DND-41 (cell line): Measurements from ENCODE around the gene ACSL3.

Experiments
- ATAC-seq: fragments of 200-7000 bp; cut with Tn5 transposase; 3 replicates; pipeline ENCODE4 v1.9.1; 2021; ENCODE audit warnings: low read depth; ENCODE audit not compliant: insufficient read depth
- DNase-seq: peaks from one replicate; pipeline ENCODE4 v3.0.0-alpha.2; 2020
- H2AFZ ChIP-seq: 2 replicates; pipeline ENCODE4 v1.6.0; 2012; ENCODE audit warnings: low read depth, low read length
- H3K27ac ChIP-seq: 2 replicates; pipeline ENCODE4 v1.5.1; 2012; ENCODE audit warnings: low read length, inconsistent platforms
- H3K27me3 ChIP-seq: fragments of 200-600 bp; sonication (generic); 2 replicates; pipeline ENCODE4 v1.6.0; 2012; ENCODE audit warnings: low read length, mild to moderate bottlenecking, inconsistent platforms; ENCODE audit not compliant: insufficient read depth, poor library complexity
- H3K36me3 ChIP-seq: 2 replicates; pipeline ENCODE4 v1.5.1; 2012; ENCODE audit warnings: low read length, inconsistent platforms; ENCODE audit not compliant: insufficient read depth
- H3K4me1 ChIP-seq: 2 replicates; pipeline ENCODE4 v1.5.1; 2012; ENCODE audit warnings: mild to moderate bottlenecking, low read length; ENCODE audit not compliant: insufficient read depth
- H3K4me2 ChIP-seq: 2 replicates; pipeline ENCODE4 v1.6.0; 2012; ENCODE audit warnings: mild to moderate bottlenecking, moderate library complexity, low read length, inconsistent platforms; ENCODE audit not compliant: insufficient read depth
- H3K4me3 ChIP-seq, 2 experiments: fragments of 200-600 bp in 1 of 2; shearing (Covaris generic) in 1 of 2; 2 replicates each; pipeline ENCODE4 v1.5.1; 2012 to 2016; ENCODE audit warnings: inconsistent platforms in 2 of 2, low read length in 2 of 2, mild to moderate bottlenecking in 2 of 2, low read depth in 1 of 2, moderate library complexity in 1 of 2
- H3K79me2 ChIP-seq: 2 replicates; pipeline ENCODE4 v1.6.0; 2012; ENCODE audit warnings: low read length, inconsistent platforms; ENCODE audit not compliant: insufficient read depth
- H3K9ac ChIP-seq: 2 replicates; pipeline ENCODE4 v1.6.0; 2012; ENCODE audit warnings: low read depth, mild to moderate bottlenecking, inconsistent platforms, low read length, moderate library complexity
- H3K9me3 ChIP-seq: 2 replicates; pipeline ENCODE4 v1.5.1; 2012; ENCODE audit warnings: low read length, moderate library complexity, mild to moderate bottlenecking, inconsistent platforms; ENCODE audit not compliant: insufficient read depth, severe bottlenecking
- H4K20me1 ChIP-seq: 2 replicates; pipeline ENCODE4 v1.6.0; 2012; ENCODE audit warnings: low read length; ENCODE audit not compliant: insufficient read depth
- EZH2 ChIP-seq: IDR thresholded peaks from 3 replicates; pipeline ENCODE4 v1.6.1; 2012; ENCODE audit warnings: borderline replicate concordance, low read depth, mild to moderate bottlenecking, moderate library complexity, low read length, inconsistent platforms; ENCODE audit not compliant: severe bottlenecking
- TF ChIP-seq, protein P1 (sequence below): IDR thresholded peaks from 2 replicates; pipeline ENCODE4 v1.5.1; 2012; ENCODE audit warnings: borderline replicate concordance, low read length, moderate library complexity, mild to moderate bottlenecking; ENCODE audit not compliant: poor library complexity, severe bottlenecking; ENCODE audit errors: extremely low read depth

Gene ACSL3

GRCh38 chr2:222979484-222979883, 118.6 kb downstream of the ACSL3 start:
- Histone ChIP-seq H3K4me1 (no peaks in the 10 kb centered on the region), H3K4me3 (no peak overlapping the region), H2AFZ (no peak overlapping the region), H3K9me3 (no peaks in the 10 kb centered on the region), H3K79me2 (no peaks in the 10 kb centered on the region), H3K27ac (no peak overlapping the region), H4K20me1 (no peaks in the 10 kb centered on the region), H3K27me3 (no peaks in the 10 kb centered on the region), H3K36me3 (no peaks in the 10 kb centered on the region), H3K9ac (no peak overlapping the region), H3K4me2 (no peak overlapping the region)
- ATAC-seq (no peak), DNase-seq (no peak)
- no peak for TF ChIP-seq EZH2
- TF ChIP-seq, protein P1, sequence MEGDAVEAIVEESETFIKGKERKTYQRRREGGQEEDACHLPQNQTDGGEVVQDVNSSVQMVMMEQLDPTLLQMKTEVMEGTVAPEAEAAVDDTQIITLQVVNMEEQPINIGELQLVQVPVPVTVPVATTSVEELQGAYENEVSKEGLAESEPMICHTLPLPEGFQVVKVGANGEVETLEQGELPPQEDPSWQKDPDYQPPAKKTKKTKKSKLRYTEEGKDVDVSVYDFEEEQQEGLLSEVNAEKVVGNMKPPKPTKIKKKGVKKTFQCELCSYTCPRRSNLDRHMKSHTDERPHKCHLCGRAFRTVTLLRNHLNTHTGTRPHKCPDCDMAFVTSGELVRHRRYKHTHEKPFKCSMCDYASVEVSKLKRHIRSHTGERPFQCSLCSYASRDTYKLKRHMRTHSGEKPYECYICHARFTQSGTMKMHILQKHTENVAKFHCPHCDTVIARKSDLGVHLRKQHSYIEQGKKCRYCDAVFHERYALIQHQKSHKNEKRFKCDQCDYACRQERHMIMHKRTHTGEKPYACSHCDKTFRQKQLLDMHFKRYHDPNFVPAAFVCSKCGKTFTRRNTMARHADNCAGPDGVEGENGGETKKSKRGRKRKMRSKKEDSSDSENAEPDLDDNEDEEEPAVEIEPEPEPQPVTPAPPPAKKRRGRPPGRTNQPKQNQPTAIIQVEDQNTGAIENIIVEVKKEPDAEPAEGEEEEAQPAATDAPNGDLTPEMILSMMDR: no peak

DNA sequence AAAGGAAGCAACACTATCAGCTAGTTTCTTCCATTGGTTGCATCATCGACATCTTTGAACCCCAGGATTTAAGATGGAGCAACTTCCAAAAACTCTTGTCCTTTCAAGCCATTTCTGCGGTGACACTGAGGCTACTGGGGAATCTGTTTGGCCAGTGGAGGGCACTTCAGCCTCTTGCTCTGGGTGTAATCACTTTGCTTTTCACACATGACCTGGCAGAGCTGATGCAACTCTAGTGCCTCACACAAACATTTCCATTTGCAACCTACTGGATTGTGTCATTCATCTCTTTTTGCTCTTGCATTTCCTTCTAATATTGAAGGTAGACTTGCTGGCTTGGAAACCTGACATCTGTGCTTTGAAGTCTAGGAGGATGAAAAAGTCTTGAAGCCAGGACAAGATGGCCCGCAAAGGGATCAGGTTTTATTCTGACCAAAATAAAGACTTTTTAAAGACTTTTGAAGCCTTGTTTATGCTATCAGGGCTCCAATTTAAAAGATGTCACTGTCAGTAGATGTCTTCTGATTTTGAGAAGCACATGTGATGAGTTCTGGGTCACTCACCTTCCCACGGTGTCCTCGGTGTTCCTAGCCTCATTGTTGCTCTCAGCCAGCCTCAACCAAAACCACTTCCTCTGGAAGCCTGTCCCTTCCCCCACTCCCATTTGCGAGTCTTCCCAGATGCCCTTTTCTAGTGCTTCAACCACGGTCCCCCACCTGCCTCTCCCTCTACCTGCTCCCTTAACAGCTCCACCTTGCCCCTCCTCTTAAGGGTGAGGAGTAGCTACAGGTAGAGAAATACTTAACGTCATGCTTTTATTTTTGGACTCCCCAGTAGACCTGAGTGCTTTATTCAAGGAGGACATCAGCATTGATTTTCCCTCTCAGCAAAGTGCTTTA, 121.4 kb downstream of the ACSL3 start:
- Histone ChIP-seq H4K20me1 (no peaks in the 10 kb centered on the region), H3K9me3 (no peaks in the 10 kb centered on the region), H3K4me1 (no peaks in the 10 kb centered on the region), H3K27ac (no peak overlapping the region), H3K27me3 (no peaks in the 10 kb centered on the region), H3K9ac (no peak overlapping the region), H3K79me2 (no peaks in the 10 kb centered on the region), H2AFZ (no peak overlapping the region), H3K36me3 (no peaks in the 10 kb centered on the region), H3K4me2 (no peak overlapping the region), H3K4me3 (no peak overlapping the region)
- peak; percentile 14 for DNase-seq
- ATAC-seq: no peak; the same call in 2 of the 3 replicates
- TF ChIP-seq EZH2: no peak
- TF ChIP-seq, protein P1: no peak

DNA sequence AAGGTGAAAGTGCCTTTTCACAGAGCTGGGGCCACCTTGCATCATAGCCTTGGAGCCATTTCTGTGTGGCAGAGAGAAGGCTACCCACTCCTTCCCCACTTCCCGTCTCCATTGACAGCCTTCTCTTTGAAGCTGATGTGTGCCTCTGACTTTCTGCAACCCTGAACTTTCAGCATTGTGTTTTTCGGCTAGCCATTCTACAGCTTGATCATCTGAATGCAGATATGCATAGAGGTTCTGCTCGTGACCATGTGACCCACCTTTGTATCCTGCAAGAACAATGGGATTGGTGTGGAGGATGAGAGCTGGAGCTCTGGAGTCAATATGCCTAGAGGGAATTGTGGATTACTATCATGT, 122.1 kb downstream of the ACSL3 start:
- Histone ChIP-seq H3K27ac (no peak overlapping the region), H3K36me3 (no peaks in the 10 kb centered on the region), H3K9me3 (no peaks in the 10 kb centered on the region), H3K4me2 (no peak overlapping the region), H3K27me3 (no peaks in the 10 kb centered on the region), H3K4me1 (no peaks in the 10 kb centered on the region), H3K79me2 (no peaks in the 10 kb centered on the region), H2AFZ (no peak overlapping the region), H4K20me1 (no peaks in the 10 kb centered on the region), H3K9ac (no peak overlapping the region), H3K4me3 (no peak overlapping the region)
- no peak for TF ChIP-seq EZH2
- TF ChIP-seq, protein P1: no peak
- ATAC-seq: 0 out of 3 replicates have a peak, but pooled peaks have one; percentile 35
- no peak for DNase-seq
